Natural killer cell (primary cell): ENCODE measurements around the gene THEMIS. TPM values are rescaled to one million over a fixed set of nuclear protein-coding genes. Genes with fewer than 3 reads are reported as not detected.

Experiments used
- ATAC-seq, 3 donors: fragments of 150-1000 bp in 2 of 3; fragments of 200-7000 bp in 1 of 3; cut with Tn5 transposase; 1 replicate in 1 of 3; 2 replicates in 2 of 3; pipeline ENCODE4 v1.10.0; 2021; ENCODE audit warnings: mild to moderate bottlenecking in 2 of 3, moderate library complexity in 2 of 3
- DNase-seq, 2 donors: peaks; one replicate each; pipeline versions ENCODE4 v3.0.0 to v3.0.0-alpha.2; 2013 to 2021; ENCODE audit warnings: mixed read lengths in 1 of 2
- H3K27ac ChIP-seq: one replicate; pipeline ENCODE4 v1.5.1; 2013; ENCODE audit warnings: mild to moderate bottlenecking, low read length
- H3K27me3 ChIP-seq: one replicate; pipeline ENCODE4 v1.6.1; 2013; ENCODE audit warnings: low read length; ENCODE audit not compliant: control insufficient read depth, insufficient read depth
- H3K36me3 ChIP-seq: one replicate; pipeline ENCODE4 v1.6.1; 2013; ENCODE audit warnings: low read length; ENCODE audit not compliant: control insufficient read depth, insufficient read depth
- H3K4me1 ChIP-seq: one replicate; pipeline ENCODE4 v1.6.1; 2013; ENCODE audit warnings: low read length; ENCODE audit not compliant: control insufficient read depth, insufficient read depth
- H3K4me3 ChIP-seq: one replicate; pipeline ENCODE4 v1.5.1; 2013; ENCODE audit warnings: low read length
- H3K9me3 ChIP-seq: one replicate; pipeline ENCODE4 v1.6.1; 2013; ENCODE audit warnings: low read length; ENCODE audit not compliant: control insufficient read depth, insufficient read depth
- H3K27ac Mint-ChIP-seq, 2 donors: one replicate each; pipeline ENCODE4 v1.8.0; 2022; ENCODE audit warnings: mild to moderate bottlenecking in 2 of 2, mixed read lengths in 2 of 2, moderate library complexity in 1 of 2
- H3K27me3 Mint-ChIP-seq, 2 donors: one replicate each; pipeline ENCODE4 v1.8.0; 2022; ENCODE audit warnings: low read depth in 2 of 2, mixed read lengths in 2 of 2
- H3K36me3 Mint-ChIP-seq: one replicate; pipeline ENCODE4 v1.8.0; 2022; ENCODE audit warnings: mixed read lengths
- H3K4me1 Mint-ChIP-seq, 2 donors: one replicate each; pipeline ENCODE4 v1.8.0; 2022; ENCODE audit warnings: mixed read lengths in 2 of 2
- H3K4me3 Mint-ChIP-seq: one replicate; pipeline ENCODE4 v1.8.0; 2022; ENCODE audit warnings: mild to moderate bottlenecking, moderate library complexity, mixed read lengths
- H3K9me3 Mint-ChIP-seq, 2 donors: one replicate each; pipeline ENCODE4 v1.8.0; 2022; ENCODE audit warnings: mixed read lengths in 2 of 2
- WGBS: methylation state at CpG from one replicate; pipeline ENCODE4 v1.1.7; 2013; ENCODE audit warnings: missing lambda C conversion rate; ENCODE audit not compliant: insufficient coverage; 5-methylcytosine and 5-hydroxymethylcytosine counted together
- intact Hi-C: fragments of 100-400 bp; cut with micrococcal nuclease; formaldehyde crosslinking; loops from one replicate; pipeline ENCODE4 v1.14.2; 2022
- total RNA-seq, 4 donors: library from RNA; stranded (reverse); fragments of 120-200 nt in 1 of 4; gene quantifications; one replicate each; pipeline versions ENCODE4 v1.2.3 to v1.2.4, GENCODE V29; 2013 to 2022
- TF ChIP-seq, protein P1 (sequence below): fragments of 200-600 bp; IDR thresholded peaks from one replicate; pipeline ENCODE4 v1.8.0; 2022; ENCODE audit warnings: antibody characterized with exemption

Gene THEMIS
- total RNA-seq, 3 donors from 2014 or later (not counting 1 experiment from before 2014, with no cell fraction given), result 0.82 to 11.7 (median 1.7) TPM

DNA sequence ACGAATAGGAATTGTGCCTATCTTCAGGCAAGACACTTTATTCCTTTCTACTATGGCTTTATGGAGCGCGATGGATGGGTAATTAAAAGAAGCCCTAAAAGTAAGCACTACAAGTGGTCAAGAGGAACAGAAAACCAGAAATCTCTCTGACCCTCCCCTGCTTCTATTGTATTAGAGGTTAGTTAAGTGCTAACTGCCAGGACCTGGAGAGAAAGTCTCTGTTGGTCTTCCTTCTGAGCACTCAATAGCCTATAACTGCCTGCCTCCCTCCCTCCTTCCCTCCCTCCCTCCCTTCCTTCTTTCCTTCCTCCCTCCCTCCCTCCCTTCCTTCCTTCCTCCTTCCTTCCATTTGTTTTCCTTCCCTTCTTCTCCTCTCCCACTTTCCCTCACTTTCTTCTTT lies 190.2 kb downstream of the THEMIS start:
- intact Hi-C loops, result no loop called here

DNA sequence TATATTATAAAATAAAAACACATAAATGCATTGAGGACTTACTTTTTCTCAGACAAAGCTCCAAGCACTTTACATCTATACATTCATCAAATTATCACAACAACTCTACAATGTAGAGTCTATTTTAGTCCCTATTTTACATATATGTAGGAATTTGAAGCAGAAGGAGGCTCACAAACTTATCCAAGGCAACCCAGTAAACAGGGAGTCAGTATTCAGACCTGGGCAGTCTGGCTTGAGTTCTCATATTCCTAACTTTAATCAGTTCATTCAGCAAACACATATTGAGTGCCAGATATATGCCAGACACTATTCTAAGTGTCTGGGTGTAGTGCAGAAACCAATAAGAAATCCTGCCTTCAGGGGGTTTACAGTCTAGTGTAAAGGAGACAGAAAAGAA lies 194.6 kb downstream of the THEMIS start:
- no peak for ATAC-seq
- no peak overlapping the region for H3K4me3 ChIP-seq
- H3K27ac ChIP-seq, result no peak overlapping the region
- Mint-ChIP-seq H3K36me3 (no peaks in the 10 kb centered on the region), H3K27ac (no peak overlapping the region), H3K27me3 (no peaks in the 10 kb centered on the region), H3K4me1 (no peaks in the 10 kb centered on the region), H3K9me3 (peaks cover 0 to 7% of the 10 kb centered on the region in 2 donors), H3K4me3 (no peak overlapping the region)
- intact Hi-C loops, result no loop called here
- H3K27me3 ChIP-seq, result no peaks in the 10 kb centered on the region
- no peaks in the 10 kb centered on the region for H3K36me3 ChIP-seq
- no peaks in the 10 kb centered on the region for H3K4me1 ChIP-seq
- DNase-seq, result no peak
- H3K9me3 ChIP-seq, result no peaks in the 10 kb centered on the region
- TF ChIP-seq, protein P1, sequence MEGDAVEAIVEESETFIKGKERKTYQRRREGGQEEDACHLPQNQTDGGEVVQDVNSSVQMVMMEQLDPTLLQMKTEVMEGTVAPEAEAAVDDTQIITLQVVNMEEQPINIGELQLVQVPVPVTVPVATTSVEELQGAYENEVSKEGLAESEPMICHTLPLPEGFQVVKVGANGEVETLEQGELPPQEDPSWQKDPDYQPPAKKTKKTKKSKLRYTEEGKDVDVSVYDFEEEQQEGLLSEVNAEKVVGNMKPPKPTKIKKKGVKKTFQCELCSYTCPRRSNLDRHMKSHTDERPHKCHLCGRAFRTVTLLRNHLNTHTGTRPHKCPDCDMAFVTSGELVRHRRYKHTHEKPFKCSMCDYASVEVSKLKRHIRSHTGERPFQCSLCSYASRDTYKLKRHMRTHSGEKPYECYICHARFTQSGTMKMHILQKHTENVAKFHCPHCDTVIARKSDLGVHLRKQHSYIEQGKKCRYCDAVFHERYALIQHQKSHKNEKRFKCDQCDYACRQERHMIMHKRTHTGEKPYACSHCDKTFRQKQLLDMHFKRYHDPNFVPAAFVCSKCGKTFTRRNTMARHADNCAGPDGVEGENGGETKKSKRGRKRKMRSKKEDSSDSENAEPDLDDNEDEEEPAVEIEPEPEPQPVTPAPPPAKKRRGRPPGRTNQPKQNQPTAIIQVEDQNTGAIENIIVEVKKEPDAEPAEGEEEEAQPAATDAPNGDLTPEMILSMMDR, result no peak

More for the DNA sequence above, 190.2 kb downstream of the THEMIS start:
- 100% methylated on average over 3 of the region's 3 CpGs for WGBS
- no peaks in the 10 kb centered on the region for H3K4me1 Mint-ChIP-seq
- H3K36me3 ChIP-seq, result no peaks in the 10 kb centered on the region
- H3K4me3 ChIP-seq, result no peak overlapping the region
- H3K4me1 ChIP-seq, result no peaks in the 10 kb centered on the region
- TF ChIP-seq, protein P1, result no peak
- no peaks in the 10 kb centered on the region for H3K27me3 Mint-ChIP-seq
- no peaks in the 10 kb centered on the region for H3K9me3 Mint-ChIP-seq
- H3K27ac Mint-ChIP-seq, result no peak overlapping the region
- no peak overlapping the region for H3K27ac ChIP-seq
- H3K27me3 ChIP-seq, result no peaks in the 10 kb centered on the region
- no peaks in the 10 kb centered on the region for H3K9me3 ChIP-seq
- H3K4me3 Mint-ChIP-seq, result no peak overlapping the region
- no peaks in the 10 kb centered on the region for H3K36me3 Mint-ChIP-seq
- DNase-seq, result no peak
- ATAC-seq, result no peak

DNA sequence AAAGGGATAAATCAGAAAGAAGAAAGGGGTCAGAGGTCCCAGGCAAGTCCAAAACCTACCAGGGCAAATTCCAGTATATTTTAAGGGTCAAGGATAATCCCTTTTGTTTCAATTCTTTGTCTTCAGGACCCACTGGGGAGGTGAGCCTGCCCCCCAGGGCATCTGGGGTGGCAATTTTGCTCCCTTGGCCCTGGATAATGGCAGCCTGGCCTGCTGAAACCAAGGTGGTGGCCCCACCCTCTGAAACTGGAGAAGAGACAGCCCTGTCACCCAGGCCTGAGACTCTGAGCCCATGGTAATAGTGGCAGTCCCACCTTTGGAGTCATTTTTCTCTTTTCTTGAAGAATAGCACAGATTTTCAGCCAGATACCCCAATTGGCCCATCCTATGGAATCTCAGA lies 205.8 kb downstream of the THEMIS start:
- no peak for ATAC-seq
- Histone ChIP-seq H3K9me3 (no peaks in the 10 kb centered on the region), H3K4me3 (no peak overlapping the region), H3K4me1 (no peaks in the 10 kb centered on the region), H3K27ac (no peak overlapping the region), H3K36me3 (no peaks in the 10 kb centered on the region), H3K27me3 (no peaks in the 10 kb centered on the region)
- Mint-ChIP-seq H3K27ac (no peak overlapping the region), H3K4me1 (no peaks in the 10 kb centered on the region), H3K9me3 (peaks cover 0 to 2% of the 10 kb centered on the region in 2 donors), H3K27me3 (peaks cover 0 to 2% of the 10 kb centered on the region in 2 donors), H3K4me3 (no peak overlapping the region), H3K36me3 (no peaks in the 10 kb centered on the region)
- intact Hi-C loops, result no loop called here
- no peak for DNase-seq
- TF ChIP-seq, protein P1, result no peak

DNA sequence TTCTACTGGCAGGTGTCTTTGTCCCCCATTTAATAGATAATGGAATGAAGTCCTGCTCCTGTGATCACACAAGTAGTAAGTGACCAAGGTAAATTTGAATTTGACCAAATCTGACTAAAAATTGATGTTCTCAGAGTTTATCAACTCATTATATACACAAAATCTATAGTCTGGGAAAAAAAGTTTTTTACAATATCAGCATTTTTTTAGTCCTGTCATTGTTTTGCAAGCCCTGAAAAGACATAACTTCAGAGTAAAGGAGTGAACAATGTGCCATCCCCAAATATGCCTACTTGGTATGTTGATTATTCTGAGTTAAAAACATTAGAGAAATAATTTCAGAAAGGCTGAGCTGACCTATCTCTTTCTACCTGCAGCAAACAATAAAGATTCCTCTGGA lies 209.7 kb downstream of the THEMIS start:
- no peak for DNase-seq
- intact Hi-C loops, result no loop called here
- H3K4me1 Mint-ChIP-seq, result no peaks in the 10 kb centered on the region
- no peak overlapping the region for H3K4me3 Mint-ChIP-seq
- H3K27me3 Mint-ChIP-seq, result peaks cover 0 to 2% of the 10 kb centered on the region in 2 donors
- no peaks in the 10 kb centered on the region for H3K27me3 ChIP-seq
- no peaks in the 10 kb centered on the region for H3K9me3 ChIP-seq
- peaks cover 0 to 4% of the 10 kb centered on the region in 2 donors for H3K9me3 Mint-ChIP-seq
- no peak for ATAC-seq
- H3K36me3 ChIP-seq, result no peaks in the 10 kb centered on the region
- H3K36me3 Mint-ChIP-seq, result no peaks in the 10 kb centered on the region
- H3K4me3 ChIP-seq, result no peak overlapping the region
- TF ChIP-seq, protein P1, result no peak
- no peak overlapping the region for H3K27ac Mint-ChIP-seq
- no peaks in the 10 kb centered on the region for H3K4me1 ChIP-seq
- no peak overlapping the region for H3K27ac ChIP-seq
